IMR-90 (cell line): Measurements from ENCODE around the gene CACNA1I.
A peak's percentile ranks its signal among the peaks of the same experiment; 100 is the strongest.

Source experiments
- BHLHE40 ChIP-seq: fragments of 150-350 bp; IDR thresholded peaks from 2 replicates; pipeline ENCODE4 v1.6.1; 2016; ENCODE audit warnings: mild to moderate bottlenecking, low read depth, low read length
- CEBPB ChIP-seq: IDR thresholded peaks from 2 replicates; pipeline ENCODE4 v1.6.1; 2012; ENCODE audit warnings: low read depth, low read length, improper control_type of control experiment
- CHD1 ChIP-seq: IDR thresholded peaks from 2 replicates; pipeline ENCODE4 v1.6.1; 2012; ENCODE audit warnings: low read depth, low read length, improper control_type of control experiment
- ELK1 ChIP-seq: fragments of 150-350 bp; IDR thresholded peaks from 2 replicates; pipeline ENCODE4 v1.6.1; 2016; ENCODE audit warnings: low read depth, mild to moderate bottlenecking, low read length, moderate library complexity, borderline replicate concordance
- POLR2A ChIP-seq: IDR thresholded peaks from 2 replicates; pipeline ENCODE4 v1.6.1; 2012; ENCODE audit warnings: mild to moderate bottlenecking, low read depth, low read length
- RAD21 ChIP-seq: IDR thresholded peaks from 2 replicates; pipeline ENCODE4 v1.6.1; 2012; ENCODE audit warnings: low read length, improper control_type of control experiment
- RCOR1 ChIP-seq: IDR thresholded peaks from 2 replicates; pipeline ENCODE4 v1.6.1; 2012; ENCODE audit warnings: mild to moderate bottlenecking, low read length, improper control_type of control experiment; ENCODE audit not compliant: insufficient replicate concordance
- SMC3 ChIP-seq: fragments of 150-350 bp; IDR thresholded peaks from 2 replicates; pipeline ENCODE4 v1.6.1; 2016; ENCODE audit warnings: low read depth, mild to moderate bottlenecking, antibody characterized with exemption, low read length, moderate library complexity
- TF ChIP-seq, protein P1 (sequence below): conservative IDR thresholded peaks from 2 replicates; pipeline ENCODE4 v1.5.1; 2012; ENCODE audit warnings: mild to moderate bottlenecking, low read depth, low read length, improper control_type of control experiment

- TF ChIP-seq, protein P1, sequence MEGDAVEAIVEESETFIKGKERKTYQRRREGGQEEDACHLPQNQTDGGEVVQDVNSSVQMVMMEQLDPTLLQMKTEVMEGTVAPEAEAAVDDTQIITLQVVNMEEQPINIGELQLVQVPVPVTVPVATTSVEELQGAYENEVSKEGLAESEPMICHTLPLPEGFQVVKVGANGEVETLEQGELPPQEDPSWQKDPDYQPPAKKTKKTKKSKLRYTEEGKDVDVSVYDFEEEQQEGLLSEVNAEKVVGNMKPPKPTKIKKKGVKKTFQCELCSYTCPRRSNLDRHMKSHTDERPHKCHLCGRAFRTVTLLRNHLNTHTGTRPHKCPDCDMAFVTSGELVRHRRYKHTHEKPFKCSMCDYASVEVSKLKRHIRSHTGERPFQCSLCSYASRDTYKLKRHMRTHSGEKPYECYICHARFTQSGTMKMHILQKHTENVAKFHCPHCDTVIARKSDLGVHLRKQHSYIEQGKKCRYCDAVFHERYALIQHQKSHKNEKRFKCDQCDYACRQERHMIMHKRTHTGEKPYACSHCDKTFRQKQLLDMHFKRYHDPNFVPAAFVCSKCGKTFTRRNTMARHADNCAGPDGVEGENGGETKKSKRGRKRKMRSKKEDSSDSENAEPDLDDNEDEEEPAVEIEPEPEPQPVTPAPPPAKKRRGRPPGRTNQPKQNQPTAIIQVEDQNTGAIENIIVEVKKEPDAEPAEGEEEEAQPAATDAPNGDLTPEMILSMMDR = no peak
- TF ChIP-seq SMC3 (no peak), POLR2A (no peak), ELK1 (no peak), RCOR1 (no peak), RAD21 (no peak), CEBPB (no peak), CHD1 (no peak), BHLHE40 (peak; percentile 7; the same call in 1 of the 2 replicates)
Measured at GRCh38 chr22:39546889-39547586, 23.5 kb upstream of the CACNA1I start.
